SH-SY5Y (cell line): Measurements from ENCODE around the gene GOLIM4.

Experiments used
- GATA2 ChIP-seq: IDR thresholded peaks from 2 replicates; pipeline ENCODE4 v1.6.1; 2011; ENCODE audit warnings: mild to moderate bottlenecking, low read depth, low read length
- GATA3 ChIP-seq: IDR thresholded peaks from 2 replicates; pipeline ENCODE4 v1.6.1; 2011; ENCODE audit warnings: low read depth, mild to moderate bottlenecking, low read length, moderate library complexity

- no peak for TF ChIP-seq GATA2
- no peak for TF ChIP-seq GATA3
These were observed 25.7 kb upstream of the GOLIM4 start for GRCh38 chr3:168121184-168122017.
